Activated T-cell treated with anti-CD3 and anti-CD28 coated beads for 1 hour (primary cell): Measurements from ENCODE around the gene ARRDC5.
A peak's percentile ranks its signal among the peaks of the same experiment; 100 is the strongest.
"Not testable (repeated sequence)": the region's sequence is repeated elsewhere in the genome, so short reads cannot be mapped to it uniquely, and the experiment has no call there.

ENCODE experiments used
- DNase-seq: peaks from one replicate; pipeline ENCODE4 v3.0.0-alpha.2; 2020; ENCODE audit warnings: low read depth

The ARRDC5 gene

GRCh38 chr19:4868286-4868834 is 34.3 kb downstream of the ARRDC5 start:
- no peak for DNase-seq

GRCh38 chr19:4867534-4868285 is 35.0 kb downstream of the ARRDC5 start, which contains the start of gene PLIN3:
TSS of gene PLIN3 (minus strand) at chr19:4867667. CDS start at chr19:4861394, 6,273 bp downstream.
- DNase-seq = peak; percentile 92

GRCh38 chr19:4866595-4867424 is 35.9 kb downstream of the ARRDC5 start:
- peak; percentile 30 for DNase-seq

- no peak for DNase-seq
Observed at GRCh38 chr19:4861147-4861546, 41.5 kb downstream of the ARRDC5 start.

GRCh38 chr19:4859697-4860096 is 43.0 kb downstream of the ARRDC5 start:
- DNase-seq = no peak

GRCh38 chr19:4856468-4856867 is 46.2 kb downstream of the ARRDC5 start:
- not testable (repeated sequence) for DNase-seq

- not testable (repeated sequence) for DNase-seq
Observed at GRCh38 chr19:4853506-4853905, 49.2 kb downstream of the ARRDC5 start.

GRCh38 chr19:4852484-4852883 is 50.2 kb downstream of the ARRDC5 start:
- no peak for DNase-seq

GRCh38 chr19:4851551-4852290 is 51.0 kb downstream of the ARRDC5 start:
- DNase-seq = peak; percentile 78

GRCh38 chr19:4849019-4849418 is 53.7 kb downstream of the ARRDC5 start:
- no peak for DNase-seq

- DNase-seq = no peak
Observed at GRCh38 chr19:4847190-4847973, 55.3 kb downstream of the ARRDC5 start.

GRCh38 chr19:4845975-4846374 is 56.7 kb downstream of the ARRDC5 start:
- not testable (repeated sequence) for DNase-seq

- no peak for DNase-seq
Observed at GRCh38 chr19:4844348-4845179, 58.1 kb downstream of the ARRDC5 start.

- DNase-seq = no peak
Observed at GRCh38 chr19:4843647-4843965, 59.1 kb downstream of the ARRDC5 start.
